K562 (cell line): ENCODE data around the gene TUT4. TPM values are rescaled to one million over a fixed set of nuclear protein-coding genes. Genes with fewer than 3 reads are reported as not detected.

Experiments
- CHD4 ChIP-seq: fragments of 200-600 bp; sonication (generic); IDR thresholded peaks from 3 replicates; pipeline ENCODE4 v1.6.1; 2012; ENCODE audit warnings: low read depth, mild to moderate bottlenecking, mixed read lengths, low read length, inconsistent platforms; ENCODE audit not compliant: insufficient read depth, insufficient replicate concordance, poor library complexity, severe bottlenecking
- FOXA1 ChIP-seq: fragments of 450-650 bp; IDR thresholded peaks from 2 replicates; pipeline ENCODE4 v1.6.1; 2016; ENCODE audit warnings: mild to moderate bottlenecking, borderline replicate concordance
- FOXM1 ChIP-seq, 2 experiments: fragments of 450-650 bp in 1 of 2; sonication (generic) in 1 of 2; formaldehyde crosslinking in 1 of 2; IDR thresholded peaks; 2 replicates each; pipeline versions ENCODE4 v1.6.1 to v1.9.0; 2017 to 2022; ENCODE audit warnings: low read depth in 2 of 2, mild to moderate bottlenecking in 2 of 2, missing genetic modification reagents in 1 of 2, moderate library complexity in 1 of 2
- KAT2B ChIP-seq: IDR thresholded peaks from one replicate; pipeline ENCODE4 v1.6.1; 2012; ENCODE audit warnings: low read depth, mild to moderate bottlenecking, control low read depth, inconsistent platforms, low read length, moderate library complexity
- KHSRP ChIP-seq: fragments of 450-650 bp; IDR thresholded peaks from 2 replicates; pipeline ENCODE4 v1.6.1; 2017
- MCM7 ChIP-seq, 2 experiments: fragments of 450-650 bp; IDR thresholded peaks; 2 replicates each; pipeline ENCODE4 v1.6.1; 2016 to 2018
- MYC ChIP-seq, 2 experiments: fragments of 250-450 bp in 1 of 2; sonication (Bioruptor Pico) in 1 of 2; IDR thresholded peaks; 2 replicates each; pipeline versions ENCODE4 v1.5.1 to v1.6.1; 2012 to 2021; ENCODE audit warnings: low read depth in 2 of 2, borderline replicate concordance in 1 of 2, improper control_type of control experiment in 1 of 2, low read length in 1 of 2, mild to moderate bottlenecking in 1 of 2, moderate library complexity in 1 of 2
- NONO ChIP-seq, 2 experiments: fragments of 200-400 bp in 1 of 2; fragments of 450-650 bp in 1 of 2; formaldehyde crosslinking in 1 of 2; IDR thresholded peaks; 2 replicates each; pipeline ENCODE4 v1.6.1; 2017; ENCODE audit warnings: low read depth in 2 of 2, mild to moderate bottlenecking in 2 of 2, moderate library complexity in 2 of 2, low read length in 1 of 2
- PCBP1 ChIP-seq: fragments of 200-400 bp; formaldehyde crosslinking; IDR thresholded peaks from 2 replicates; pipeline ENCODE4 v1.6.1; 2018; ENCODE audit warnings: mild to moderate bottlenecking, low read depth, low read length; ENCODE audit not compliant: poor library complexity, severe bottlenecking
- RFX1 ChIP-seq: fragments of 450-650 bp; IDR thresholded peaks from 2 replicates; pipeline ENCODE4 v1.6.1; 2016; ENCODE audit warnings: mild to moderate bottlenecking, moderate library complexity
- SRSF9 ChIP-seq: fragments of 200-400 bp; formaldehyde crosslinking; IDR thresholded peaks from 2 replicates; pipeline ENCODE4 v1.6.1; 2017; ENCODE audit warnings: low read depth, low read length, borderline replicate concordance
- ZBTB8A ChIP-seq: fragments of 450-650 bp; IDR thresholded peaks from 2 replicates; pipeline ENCODE4 v1.6.1; 2018; ENCODE audit warnings: mild to moderate bottlenecking, moderate library complexity; ENCODE audit not compliant: partially characterized antibody
- ZKSCAN8 ChIP-seq: fragments of 200-800 bp; sonication (Bioruptor generic); IDR thresholded peaks from 2 replicates; pipeline ENCODE4 v1.6.1; 2016; ENCODE audit warnings: missing genetic modification characterization, missing compliant biosample characterization
- ZNF444 ChIP-seq: fragments of 250-450 bp; sonication (Bioruptor Pico); IDR thresholded peaks from 2 replicates; pipeline ENCODE4 v1.4.0; 2020; ENCODE audit warnings: mild to moderate bottlenecking, moderate library complexity
- ZNF764 ChIP-seq: fragments of 250-450 bp; sonication (Bioruptor Pico); IDR thresholded peaks from 2 replicates; pipeline ENCODE4 v1.4.0; 2020; ENCODE audit warnings: low read depth, mild to moderate bottlenecking, moderate library complexity
- ZNF778 ChIP-seq: fragments of 450-650 bp; formaldehyde crosslinking; IDR thresholded peaks from 2 replicates; pipeline ENCODE4 v1.4.0; 2020; ENCODE audit warnings: mild to moderate bottlenecking, moderate library complexity
- polyA plus RNA-seq, 8 experiments: library from polyadenylated mRNA; depleted of rRNA in 4 of 8; stranded (reverse) in 5 of 8; unstranded in 3 of 8; fragments of >200 nt; fragmentation: Nextera tagmentation in 2 of 8; fragmentation: Illumina TruSeq in 1 of 8; extraction: Ambion mirVana in 2 of 8; extraction: Trizol in 1 of 8; gene quantifications; 2 replicates each; pipeline versions ENCODE4 v1.2.1 to v1.2.3, GENCODE V29; 2011 to 2014; ENCODE audit warnings: inconsistent platforms in 1 of 8, missing spikeins in 1 of 8
- total RNA-seq, 7 experiments: library from RNA; depleted of rRNA in 6 of 7; stranded (reverse); fragments of >200 nt in 6 of 7; fragmentation: Illumina TruSeq in 2 of 7; extraction: Trizol in 2 of 7; gene quantifications; 2 replicates each; pipeline versions ENCODE4 v1.2.1 to v1.2.3, GENCODE V29; 2011 to 2021; ENCODE audit warnings: low replicate concordance in 1 of 7
- TF ChIP-seq, protein P1 (sequence below): IDR thresholded peaks from 3 replicates; pipeline ENCODE4 v1.6.1; 2011; ENCODE audit warnings: borderline replicate concordance, mild to moderate bottlenecking, moderate library complexity; ENCODE audit not compliant: insufficient read length; ENCODE audit errors: extremely low read depth
- TF ChIP-seq, protein P2 (sequence below): sonication (generic); formaldehyde crosslinking; IDR thresholded peaks from 2 replicates; pipeline ENCODE4 v1.8.0; 2023; ENCODE audit warnings: missing genetic modification reagents, mild to moderate bottlenecking, borderline replicate concordance

TUT4 gene
- total and polyA plus RNA-seq, 9 of the 15 experiments (the other 6 are each of a cell fraction or from before 2014, with no cell fraction given) = 15.8 to 53.5 (median 36.7) TPM

DNA sequence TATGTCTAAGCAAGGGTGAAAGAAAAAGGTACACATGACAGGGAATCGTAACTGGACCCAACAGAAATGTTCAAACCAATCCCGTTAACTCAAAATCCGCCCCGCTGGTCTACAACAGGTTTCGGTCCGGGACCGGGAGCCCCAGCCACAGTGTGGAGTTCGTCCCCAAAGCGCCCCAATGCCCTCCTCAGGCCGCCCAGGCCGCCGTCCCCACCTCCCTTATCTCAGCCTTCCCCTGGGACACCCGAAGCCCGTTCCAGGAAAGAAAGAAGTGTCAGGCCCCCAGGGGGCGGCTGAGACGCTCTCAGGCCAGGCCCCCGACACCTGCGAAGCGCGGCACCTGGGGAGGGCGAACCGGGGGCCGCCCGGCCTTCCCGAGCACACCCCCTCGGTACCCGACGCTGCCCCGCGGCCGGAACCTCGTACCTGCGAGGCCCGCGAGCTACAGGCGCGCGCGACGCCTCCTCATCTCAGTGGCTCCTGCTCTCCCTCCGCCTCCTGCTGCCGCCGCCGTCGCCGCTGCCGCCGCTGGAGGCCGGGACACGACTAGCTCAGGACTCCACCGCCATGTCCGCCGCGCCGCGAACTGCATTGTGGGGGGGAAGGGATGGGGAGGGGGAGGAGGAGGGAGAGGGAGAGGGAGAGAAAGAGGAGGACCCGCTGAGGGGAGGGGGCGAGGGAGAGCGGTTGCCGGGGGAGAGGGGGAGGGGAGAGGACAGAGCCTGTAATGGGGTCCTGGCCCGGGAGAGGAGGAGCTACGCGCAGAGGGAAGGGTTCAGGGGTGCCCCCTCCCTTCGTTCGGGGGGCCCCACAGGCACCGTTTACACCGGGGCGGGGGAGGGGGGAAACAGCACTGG lies at the start of gene TUT4 (continued):
- TF ChIP-seq ZNF444 (CRISPR knock-in tag) (no peak), MCM7 (IDR thresholded peaks at IDR 0.05) (no peak), SRSF9 (no peak), KHSRP (no peak), FOXM1 (IDR thresholded peaks at IDR 0.05; ENCODE audit: low read depth) (no peak), FOXM1 (CRISPR knock-in tag; IDR thresholded peaks at IDR 0.05; ENCODE audit: low read depth) (peak; percentile 66; the same call in 1 of the 2 replicates), FOXA1 (no peak), RFX1 (no peak), NONO (IDR thresholded peaks at IDR 0.05; ENCODE audit: low read depth in 2 of 2, low read length in 1 of 2) (peak; percentile 82 to 86), CHD4 (no peak), ZBTB8A (no peak), PCBP1 (peak; percentile 100), KAT2B (no peak), MYC (IDR thresholded peaks at IDR 0.05; ENCODE audit: low read depth, low read length) (peak; percentile 43; the same call in 1 of the 2 replicates), MYC (CRISPR knock-in tag; IDR thresholded peaks at IDR 0.05; ENCODE audit: borderline replicate concordance, low read depth) (no peak), ZNF764 (CRISPR knock-in tag) (no peak), ZKSCAN8 (CRISPR knock-in tag) (peak; percentile 90), ZNF778 (no peak)
- TF ChIP-seq, protein P1, sequence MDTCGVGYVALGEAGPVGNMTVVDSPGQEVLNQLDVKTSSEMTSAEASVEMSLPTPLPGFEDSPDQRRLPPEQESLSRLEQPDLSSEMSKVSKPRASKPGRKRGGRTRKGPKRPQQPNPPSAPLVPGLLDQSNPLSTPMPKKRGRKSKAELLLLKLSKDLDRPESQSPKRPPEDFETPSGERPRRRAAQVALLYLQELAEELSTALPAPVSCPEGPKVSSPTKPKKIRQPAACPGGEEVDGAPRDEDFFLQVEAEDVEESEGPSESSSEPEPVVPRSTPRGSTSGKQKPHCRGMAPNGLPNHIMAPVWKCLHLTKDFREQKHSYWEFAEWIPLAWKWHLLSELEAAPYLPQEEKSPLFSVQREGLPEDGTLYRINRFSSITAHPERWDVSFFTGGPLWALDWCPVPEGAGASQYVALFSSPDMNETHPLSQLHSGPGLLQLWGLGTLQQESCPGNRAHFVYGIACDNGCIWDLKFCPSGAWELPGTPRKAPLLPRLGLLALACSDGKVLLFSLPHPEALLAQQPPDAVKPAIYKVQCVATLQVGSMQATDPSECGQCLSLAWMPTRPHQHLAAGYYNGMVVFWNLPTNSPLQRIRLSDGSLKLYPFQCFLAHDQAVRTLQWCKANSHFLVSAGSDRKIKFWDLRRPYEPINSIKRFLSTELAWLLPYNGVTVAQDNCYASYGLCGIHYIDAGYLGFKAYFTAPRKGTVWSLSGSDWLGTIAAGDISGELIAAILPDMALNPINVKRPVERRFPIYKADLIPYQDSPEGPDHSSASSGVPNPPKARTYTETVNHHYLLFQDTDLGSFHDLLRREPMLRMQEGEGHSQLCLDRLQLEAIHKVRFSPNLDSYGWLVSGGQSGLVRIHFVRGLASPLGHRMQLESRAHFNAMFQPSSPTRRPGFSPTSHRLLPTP = no peak
- TF ChIP-seq, protein P2, sequence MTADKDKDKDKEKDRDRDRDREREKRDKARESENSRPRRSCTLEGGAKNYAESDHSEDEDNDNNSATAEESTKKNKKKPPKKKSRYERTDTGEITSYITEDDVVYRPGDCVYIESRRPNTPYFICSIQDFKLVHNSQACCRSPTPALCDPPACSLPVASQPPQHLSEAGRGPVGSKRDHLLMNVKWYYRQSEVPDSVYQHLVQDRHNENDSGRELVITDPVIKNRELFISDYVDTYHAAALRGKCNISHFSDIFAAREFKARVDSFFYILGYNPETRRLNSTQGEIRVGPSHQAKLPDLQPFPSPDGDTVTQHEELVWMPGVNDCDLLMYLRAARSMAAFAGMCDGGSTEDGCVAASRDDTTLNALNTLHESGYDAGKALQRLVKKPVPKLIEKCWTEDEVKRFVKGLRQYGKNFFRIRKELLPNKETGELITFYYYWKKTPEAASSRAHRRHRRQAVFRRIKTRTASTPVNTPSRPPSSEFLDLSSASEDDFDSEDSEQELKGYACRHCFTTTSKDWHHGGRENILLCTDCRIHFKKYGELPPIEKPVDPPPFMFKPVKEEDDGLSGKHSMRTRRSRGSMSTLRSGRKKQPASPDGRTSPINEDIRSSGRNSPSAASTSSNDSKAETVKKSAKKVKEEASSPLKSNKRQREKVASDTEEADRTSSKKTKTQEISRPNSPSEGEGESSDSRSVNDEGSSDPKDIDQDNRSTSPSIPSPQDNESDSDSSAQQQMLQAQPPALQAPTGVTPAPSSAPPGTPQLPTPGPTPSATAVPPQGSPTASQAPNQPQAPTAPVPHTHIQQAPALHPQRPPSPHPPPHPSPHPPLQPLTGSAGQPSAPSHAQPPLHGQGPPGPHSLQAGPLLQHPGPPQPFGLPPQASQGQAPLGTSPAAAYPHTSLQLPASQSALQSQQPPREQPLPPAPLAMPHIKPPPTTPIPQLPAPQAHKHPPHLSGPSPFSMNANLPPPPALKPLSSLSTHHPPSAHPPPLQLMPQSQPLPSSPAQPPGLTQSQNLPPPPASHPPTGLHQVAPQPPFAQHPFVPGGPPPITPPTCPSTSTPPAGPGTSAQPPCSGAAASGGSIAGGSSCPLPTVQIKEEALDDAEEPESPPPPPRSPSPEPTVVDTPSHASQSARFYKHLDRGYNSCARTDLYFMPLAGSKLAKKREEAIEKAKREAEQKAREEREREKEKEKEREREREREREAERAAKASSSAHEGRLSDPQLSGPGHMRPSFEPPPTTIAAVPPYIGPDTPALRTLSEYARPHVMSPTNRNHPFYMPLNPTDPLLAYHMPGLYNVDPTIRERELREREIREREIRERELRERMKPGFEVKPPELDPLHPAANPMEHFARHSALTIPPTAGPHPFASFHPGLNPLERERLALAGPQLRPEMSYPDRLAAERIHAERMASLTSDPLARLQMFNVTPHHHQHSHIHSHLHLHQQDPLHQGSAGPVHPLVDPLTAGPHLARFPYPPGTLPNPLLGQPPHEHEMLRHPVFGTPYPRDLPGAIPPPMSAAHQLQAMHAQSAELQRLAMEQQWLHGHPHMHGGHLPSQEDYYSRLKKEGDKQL (CRISPR knock-in tag) = peak; percentile 47; the same call in 1 of the 2 replicates
